HG02763 (cell line): ENCODE measurements around the gene DNAJB9.

Experiments used
- ATAC-seq: cut with Tn5 transposase; IDR thresholded peaks from one replicate; pipeline ENCODE4 v1.9.1; 2021; ENCODE audit warnings: mild to moderate bottlenecking, moderate library complexity; ENCODE audit not compliant: unreplicated experiment

Gene DNAJB9

DNA sequence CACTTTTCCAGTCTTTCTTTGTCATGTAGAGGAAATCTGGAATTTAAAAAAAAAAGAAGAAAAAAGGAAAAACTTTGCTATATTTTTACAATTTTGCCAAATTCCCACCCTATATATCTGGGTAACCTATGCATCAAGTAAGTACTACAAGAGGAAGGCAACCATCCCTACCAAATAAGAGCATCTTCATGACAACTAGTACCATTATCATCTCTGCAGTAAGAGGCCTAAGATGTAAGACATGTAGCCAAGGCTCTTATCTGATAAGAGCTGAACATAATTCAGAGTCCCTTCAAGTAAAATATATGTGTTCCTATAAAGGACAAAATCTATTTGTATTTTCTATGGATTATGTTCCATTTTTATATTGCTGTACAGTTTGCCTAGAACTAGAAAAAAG, 3.7 kb upstream of the DNAJB9 start:
- no peak for ATAC-seq

DNA sequence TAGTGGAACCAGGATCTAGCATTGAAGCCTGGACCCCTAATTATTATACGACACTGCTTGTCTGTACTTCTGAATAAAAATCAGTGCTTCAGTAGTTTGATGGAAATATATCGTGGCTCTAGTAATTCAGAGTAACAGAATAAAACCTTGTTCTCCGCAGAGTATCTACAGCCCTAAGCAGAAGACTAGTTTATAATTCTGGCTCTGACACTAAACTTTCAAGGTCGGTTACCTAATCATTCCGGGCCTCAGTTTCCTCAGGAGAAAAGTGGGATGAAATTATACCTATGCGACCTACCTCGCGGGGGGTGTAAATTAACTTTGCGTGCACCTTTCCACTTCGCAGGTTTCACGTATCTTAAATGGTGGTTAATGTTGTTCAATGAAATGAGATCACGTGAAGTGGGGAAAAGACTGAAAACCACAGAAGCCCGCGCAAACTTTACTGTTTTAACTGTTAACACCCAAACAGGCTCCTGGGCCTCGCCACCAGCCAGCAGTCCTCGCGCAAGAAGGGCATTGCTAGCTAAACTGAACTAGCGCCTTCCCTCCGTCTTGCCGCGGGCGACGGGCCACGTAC, 783 bp upstream of the DNAJB9 start:
- ATAC-seq, result no peak

- ATAC-seq, result peak; percentile 17
Observed at GRCh38 chr7:108570146-108570755, 577 bp downstream of the DNAJB9 start.

DNA sequence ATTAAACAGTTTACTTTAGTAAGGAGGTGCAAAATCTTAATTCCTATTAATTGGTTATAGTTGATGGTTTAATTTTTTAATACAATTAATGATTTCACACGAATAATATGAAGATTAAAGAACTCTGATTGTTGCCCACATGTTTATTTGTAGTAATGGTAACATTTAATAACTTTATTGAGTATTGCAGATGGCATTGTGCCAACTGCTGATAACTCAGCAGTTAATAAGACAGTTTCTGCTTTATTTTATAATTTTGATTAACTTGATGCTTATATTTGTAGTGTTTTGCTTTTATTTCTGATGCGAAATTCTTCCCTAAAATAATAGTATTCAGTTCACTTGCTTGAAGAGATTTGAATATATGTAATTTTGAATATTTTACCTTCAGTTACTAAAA, 2.8 kb downstream of the DNAJB9 start:
- ATAC-seq, result no peak

- ATAC-seq, result no peak
Observed at GRCh38 chr7:108575156-108575555, 5.5 kb downstream of the DNAJB9 start.

- ATAC-seq, result no peak
Observed at GRCh38 chr7:108576116-108576515, 6.4 kb downstream of the DNAJB9 start.

DNA sequence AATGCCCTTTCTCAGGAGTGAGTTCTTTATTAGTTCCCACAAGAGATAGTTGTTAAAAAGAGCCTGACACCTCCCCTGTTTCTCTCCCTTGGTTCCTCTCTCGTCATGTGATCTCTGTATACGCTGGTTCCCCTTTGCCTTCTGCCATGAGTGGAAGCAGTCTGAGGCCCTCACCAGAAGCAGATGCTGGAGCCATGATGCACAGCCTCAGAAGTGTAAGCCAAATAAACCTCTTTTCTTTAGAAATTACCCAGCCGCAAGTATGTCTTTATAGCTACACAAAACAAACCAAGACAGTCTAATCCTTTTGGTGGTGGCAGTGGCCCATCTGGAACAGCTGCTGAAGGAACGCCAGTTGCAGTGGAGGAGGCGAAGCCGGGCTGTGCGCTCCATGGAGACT, 9.3 kb downstream of the DNAJB9 start:
- ATAC-seq, result no peak

DNA sequence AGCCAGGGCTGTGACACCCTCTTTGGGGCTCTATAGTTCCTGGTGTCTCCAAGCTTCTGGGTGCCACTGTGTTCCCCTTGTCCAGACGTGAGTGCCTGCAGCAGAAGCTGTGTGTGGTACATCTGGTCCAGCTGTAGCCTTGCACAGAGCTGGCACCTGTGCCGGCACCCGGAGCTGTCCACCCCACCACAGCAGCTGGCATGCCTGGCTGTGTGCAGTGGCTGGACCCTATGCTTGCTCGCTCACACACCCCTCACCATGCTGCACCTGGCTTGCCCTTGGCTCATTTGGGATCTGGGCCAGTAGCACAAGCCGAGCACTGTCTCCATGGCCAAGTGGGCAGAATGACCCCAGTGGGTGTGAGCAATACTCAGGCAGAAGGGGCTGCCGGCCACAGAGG, 10.6 kb downstream of the DNAJB9 start:
- ATAC-seq, result no peak

DNA sequence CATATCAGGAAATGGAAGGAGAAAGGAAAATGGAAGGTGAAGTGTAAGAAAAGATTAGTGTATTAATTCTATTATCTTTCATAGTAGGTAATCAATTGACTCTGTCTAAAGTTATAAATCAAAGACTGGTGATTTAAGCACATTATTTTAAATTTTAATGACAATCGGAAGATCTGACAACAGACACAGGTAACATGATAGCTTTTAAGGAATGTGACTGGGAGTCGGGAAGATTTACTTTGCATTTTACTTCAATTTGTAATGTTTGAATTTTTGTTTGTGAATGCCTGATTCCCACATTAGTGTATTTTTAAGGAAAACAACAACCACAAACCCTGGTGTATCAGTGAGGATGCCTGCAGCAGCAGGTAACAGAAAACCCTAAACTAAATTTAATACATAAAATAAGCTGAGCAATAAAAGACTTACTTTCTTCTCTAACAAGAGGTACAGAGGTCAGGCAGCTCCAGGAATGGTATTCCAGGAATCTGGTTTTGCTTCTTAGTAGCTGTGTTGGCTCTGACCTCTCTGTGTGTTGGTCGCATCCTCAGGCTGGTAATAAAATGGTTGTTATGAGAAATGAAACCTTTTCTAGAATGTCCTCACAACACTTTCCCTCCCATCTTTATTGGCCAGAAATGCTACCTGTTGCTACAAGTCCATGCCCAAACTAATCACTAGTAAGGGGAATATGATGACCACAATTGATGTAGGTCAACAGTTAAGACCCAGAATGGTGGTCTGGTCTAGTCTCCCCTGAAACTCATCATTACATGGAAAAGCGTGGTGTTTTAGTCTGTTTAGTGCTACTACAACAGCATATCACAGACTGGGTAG, 12.2 kb downstream of the DNAJB9 start:
- no peak for ATAC-seq

- no peak for ATAC-seq
Observed at GRCh38 chr7:108584211-108584610, 14.5 kb downstream of the DNAJB9 start.

- ATAC-seq, result no peak
Observed at GRCh38 chr7:108585843-108586242, 16.2 kb downstream of the DNAJB9 start.

GRCh38 chr7:108586274-108586710, 16.6 kb downstream of the DNAJB9 start:
- no peak for ATAC-seq

DNA sequence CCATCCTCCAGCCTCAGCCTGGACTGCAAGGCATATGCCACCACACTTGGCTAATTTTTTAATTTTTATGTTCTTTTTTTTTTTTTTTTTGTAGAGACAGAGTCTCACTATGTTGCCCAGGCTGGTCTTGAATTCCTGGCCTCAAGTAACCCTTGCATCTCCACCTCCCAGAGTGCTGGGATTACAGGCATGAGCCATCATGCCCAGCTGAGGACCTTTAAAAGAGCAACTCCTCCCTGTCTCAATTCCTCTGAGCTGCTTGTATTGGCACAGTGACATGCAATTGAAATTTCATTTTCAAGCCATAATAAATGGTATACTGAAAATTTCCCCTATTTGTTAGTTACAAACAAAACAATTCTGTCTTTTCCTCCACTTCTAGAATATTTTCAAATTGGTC, 19.5 kb downstream of the DNAJB9 start:
- ATAC-seq, result no peak

GRCh38 chr7:108589874-108590273, 20.2 kb downstream of the DNAJB9 start:
- ATAC-seq, result peak; percentile 52

GRCh38 chr7:108590606-108591005, 20.9 kb downstream of the DNAJB9 start:
- ATAC-seq, result no peak

GRCh38 chr7:108592646-108593201, 23.1 kb downstream of the DNAJB9 start:
- ATAC-seq, result no peak

DNA sequence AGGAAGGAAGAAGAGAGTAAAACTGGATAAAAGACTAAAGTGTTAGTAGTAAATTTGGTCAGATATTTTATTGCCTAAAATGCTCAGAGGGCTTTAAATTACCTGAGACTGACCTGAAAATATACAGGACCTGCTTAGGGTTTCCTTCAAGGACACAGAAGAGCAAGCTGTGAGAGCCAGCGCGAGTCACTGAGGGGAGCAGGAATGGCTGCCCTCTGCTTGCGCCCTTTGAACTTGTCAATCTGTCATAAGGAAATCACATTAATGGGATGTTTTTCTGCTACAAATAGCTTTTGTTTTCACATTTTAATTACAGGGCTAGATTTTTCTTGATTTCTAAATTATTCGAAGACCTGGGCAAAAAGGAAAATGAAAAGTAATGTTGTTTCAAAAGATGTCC, 26.9 kb downstream of the DNAJB9 start:
- ATAC-seq, result no peak

GRCh38 chr7:108598153-108598552, 28.5 kb downstream of the DNAJB9 start:
- ATAC-seq, result no peak

- no peak for ATAC-seq
Observed at GRCh38 chr7:108598914-108599580, 29.4 kb downstream of the DNAJB9 start.

GRCh38 chr7:108600399-108600798, 30.7 kb downstream of the DNAJB9 start:
- no peak for ATAC-seq

- ATAC-seq, result no peak
Observed at GRCh38 chr7:108603656-108604306, 34.1 kb downstream of the DNAJB9 start.
